Erythroblast (primary cell): ENCODE results near the gene RERE.

Experiments used
- GATA1 ChIP-seq: IDR thresholded peaks from 2 replicates; pipeline ENCODE4 v1.6.1; 2011; ENCODE audit warnings: low read depth, mild to moderate bottlenecking, control low read depth, low read length, moderate library complexity
- POLR2A ChIP-seq: IDR thresholded peaks from 2 replicates; pipeline ENCODE4 v1.6.1; 2011; ENCODE audit warnings: mild to moderate bottlenecking, low read length

DNA sequence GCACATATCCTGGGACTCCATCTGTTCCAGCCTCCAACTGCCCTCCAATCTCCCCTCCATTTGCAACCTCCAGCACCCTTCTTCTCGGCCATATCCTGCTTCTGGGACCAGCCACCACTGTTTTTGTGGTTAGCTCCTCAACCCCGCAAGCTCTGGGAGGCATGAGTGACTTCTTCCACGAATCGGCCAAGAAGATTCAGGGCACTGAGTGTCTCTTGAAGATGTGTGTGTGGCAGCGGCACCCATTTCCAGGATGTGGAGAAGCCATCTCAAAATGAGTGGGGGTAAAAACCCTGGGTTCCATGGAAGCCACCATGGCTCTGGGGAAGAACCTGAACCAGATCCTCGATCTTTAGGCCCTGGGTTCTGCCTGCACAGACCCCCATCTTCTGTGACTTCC lies 304.9 kb downstream of the RERE start:
- no peak for TF ChIP-seq POLR2A
- TF ChIP-seq GATA1: no peak
